ENCODE data around the gene RAP1GAP2. TPM values are rescaled to one million over a fixed set of nuclear protein-coding genes. Genes with fewer than 3 reads are reported as not detected.

Gene RAP1GAP2
- total RNA-seq, 2 donors from 2014 or later, result 22.4 to 32.9 TPM

DNA sequence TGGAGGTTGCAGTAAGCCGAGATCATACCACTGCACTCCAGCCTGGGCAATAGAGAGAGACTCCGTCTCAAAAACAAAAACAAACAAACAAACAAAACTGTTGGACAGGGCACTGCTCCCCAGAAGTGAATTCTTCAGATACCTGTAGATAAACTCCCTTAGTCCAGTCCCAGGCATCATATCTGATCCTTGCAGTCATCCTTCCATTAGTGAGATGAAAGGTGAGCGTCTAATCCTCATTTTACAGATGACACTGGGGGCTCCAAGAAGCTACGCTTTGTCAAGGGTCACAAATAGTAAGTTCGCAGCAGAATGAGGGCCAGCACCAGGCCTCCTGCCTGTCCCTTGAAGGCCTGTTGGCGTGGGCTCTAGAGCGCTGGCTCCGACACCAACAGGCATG is 165.2 kb downstream of the RAP1GAP2 start:
- no peak overlapping the region for H3K27ac ChIP-seq
- no peak for DNase-seq (ENCODE audit: low spot score)
- H3K36me3 ChIP-seq, result no peaks in the 10 kb centered on the region
- H3K27me3 ChIP-seq, result no peaks in the 10 kb centered on the region
- no peaks in the 10 kb centered on the region for H3K9me3 ChIP-seq
- TF ChIP-seq CTCF (IDR thresholded peaks at IDR 0.05), result no peak
- peaks cover 0 to 35% of the 10 kb centered on the region in 2 donors for H3K4me1 ChIP-seq
- H3K4me3 ChIP-seq, result no peak overlapping the region

- no peak for DNase-seq (ENCODE audit: low spot score)
- no peak overlapping the region for H3K4me3 ChIP-seq
- TF ChIP-seq CTCF (IDR thresholded peaks at IDR 0.05), result no peak
Observed at GRCh38 chr17:2962236-2962635, 166.0 kb downstream of the RAP1GAP2 start.

DNA sequence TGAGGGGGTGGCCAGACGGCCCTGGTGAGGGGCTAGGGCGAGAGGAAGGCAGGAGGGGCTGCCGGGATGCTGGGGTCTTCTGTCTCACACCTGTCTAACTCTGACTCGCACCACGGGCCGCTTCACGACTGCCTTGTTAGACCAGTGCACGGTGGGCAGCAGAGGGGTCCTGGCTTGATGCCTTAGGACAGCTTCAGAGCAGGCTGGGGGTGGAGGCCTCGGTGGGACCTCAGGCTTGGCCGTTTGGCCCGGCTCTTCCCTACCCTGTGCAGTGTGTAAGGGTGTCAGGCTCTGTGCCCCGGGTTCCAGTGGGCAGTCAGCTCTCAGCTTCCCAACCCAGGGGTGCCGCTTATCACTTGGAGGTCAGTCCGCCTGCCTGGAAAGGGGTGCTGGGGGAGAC is 166.5 kb downstream of the RAP1GAP2 start:
- DNase-seq (ENCODE audit: low spot score), result no peak
- no peaks in the 10 kb centered on the region for H3K36me3 ChIP-seq
- H3K27ac ChIP-seq, result no peak overlapping the region
- H3K9me3 ChIP-seq, result no peaks in the 10 kb centered on the region
- no peaks in the 10 kb centered on the region for H3K27me3 ChIP-seq
- H3K4me1 ChIP-seq, result peaks cover 0 to 33% of the 10 kb centered on the region in 2 donors
- TF ChIP-seq CTCF (IDR thresholded peaks at IDR 0.05), result no peak
- H3K4me3 ChIP-seq, result no peak overlapping the region

More at GRCh38 chr17:2962236-2962635, 166.0 kb downstream of the RAP1GAP2 start:
- Histone ChIP-seq H3K4me1 (peaks cover 0 to 35% of the 10 kb centered on the region in 2 donors), H3K36me3 (no peaks in the 10 kb centered on the region), H3K27ac (no peak overlapping the region), H3K9me3 (no peaks in the 10 kb centered on the region), H3K27me3 (no peaks in the 10 kb centered on the region)

GRCh38 chr17:2963332-2964027 is 167.2 kb downstream of the RAP1GAP2 start:
- DNase-seq (ENCODE audit: low spot score), result no peak
- H3K9me3 ChIP-seq, result no peaks in the 10 kb centered on the region

GRCh38 chr17:2964028-2964356 is 167.8 kb downstream of the RAP1GAP2 start:
- DNase-seq (ENCODE audit: low spot score), result no peak
- H3K4me1 ChIP-seq, result peaks cover 0 to 30% of the 10 kb centered on the region in 2 donors

More at GRCh38 chr17:2963332-2964027, 167.2 kb downstream of the RAP1GAP2 start:
- H3K4me3 ChIP-seq, result no peak overlapping the region
- TF ChIP-seq CTCF (IDR thresholded peaks at IDR 0.05), result no peak
- peaks cover 0 to 30% of the 10 kb centered on the region in 2 donors for H3K4me1 ChIP-seq
- no peaks in the 10 kb centered on the region for H3K36me3 ChIP-seq
- H3K27me3 ChIP-seq, result no peaks in the 10 kb centered on the region
- no peak overlapping the region for H3K27ac ChIP-seq

More at GRCh38 chr17:2964028-2964356, 167.8 kb downstream of the RAP1GAP2 start:
- no peak for TF ChIP-seq CTCF (IDR thresholded peaks at IDR 0.05)
- Histone ChIP-seq H3K9me3 (no peaks in the 10 kb centered on the region), H3K27me3 (no peaks in the 10 kb centered on the region), H3K4me3 (no peak overlapping the region), H3K36me3 (no peaks in the 10 kb centered on the region), H3K27ac (no peak overlapping the region)
